HepG2 (cell line): ENCODE measurements around the gene OR2F2. TPM values are rescaled to one million over a fixed set of nuclear protein-coding genes. Genes with fewer than 3 reads are reported as not detected.

Experiments
- ARID4A ChIP-seq: sonication (generic); formaldehyde crosslinking; IDR thresholded peaks from 2 replicates; pipeline ENCODE4 v1.5.0; 2020; ENCODE audit warnings: mild to moderate bottlenecking, missing genetic modification reagents, borderline replicate concordance
- ATF7-NPFF ChIP-seq: sonication (generic); formaldehyde crosslinking; IDR thresholded peaks from 2 replicates; pipeline ENCODE4 v1.8.1; 2023; ENCODE audit warnings: mild to moderate bottlenecking, low read depth, missing genetic modification reagents, moderate library complexity
- DNMT3B ChIP-seq: conservative IDR thresholded peaks from 2 replicates; pipeline ENCODE4 v1.6.1; 2016; ENCODE audit warnings: missing biosample characterization, control low read depth
- FOXK1 ChIP-seq: sonication (generic); formaldehyde crosslinking; IDR thresholded peaks from 2 replicates; pipeline ENCODE4 v1.4.0; 2020; ENCODE audit warnings: low read depth, missing genetic modification reagents, borderline replicate concordance
- HMG20A ChIP-seq: IDR thresholded peaks from 2 replicates; pipeline ENCODE4 v1.6.1; 2016; ENCODE audit warnings: borderline replicate concordance
- MED8 ChIP-seq: sonication (generic); formaldehyde crosslinking; IDR thresholded peaks from 2 replicates; pipeline ENCODE4 v1.8.1; 2023; ENCODE audit warnings: mild to moderate bottlenecking, missing genetic modification reagents; ENCODE audit not compliant: insufficient replicate concordance
- NR2F6 ChIP-seq, 2 experiments: IDR thresholded peaks; 2 replicates each; pipeline ENCODE4 v1.6.1; 2016; ENCODE audit warnings: antibody characterized with exemption in 1 of 2, mild to moderate bottlenecking in 1 of 2
- TEF ChIP-seq: sonication (generic); formaldehyde crosslinking; IDR thresholded peaks from 2 replicates; pipeline ENCODE4 v1.5.0; 2020; ENCODE audit warnings: missing genetic modification reagents
- TOE1 ChIP-seq: sonication (generic); formaldehyde crosslinking; IDR thresholded peaks from 2 replicates; pipeline ENCODE4 v1.4.0; 2020; ENCODE audit warnings: mild to moderate bottlenecking, missing genetic modification reagents
- TSC22D2 ChIP-seq: sonication (generic); formaldehyde crosslinking; IDR thresholded peaks from 2 replicates; pipeline ENCODE4 v1.5.1; 2020; ENCODE audit warnings: missing genetic modification reagents, mild to moderate bottlenecking, borderline replicate concordance
- UBTF ChIP-seq: sonication (generic); formaldehyde crosslinking; IDR thresholded peaks from 2 replicates; pipeline ENCODE4 v1.4.0; 2020; ENCODE audit warnings: mild to moderate bottlenecking, missing genetic modification reagents
- ZNF180 ChIP-seq: sonication (generic); formaldehyde crosslinking; IDR thresholded peaks from 2 replicates; pipeline ENCODE4 v1.4.0; 2020; ENCODE audit warnings: low read depth, missing genetic modification reagents, borderline replicate concordance
- ZNF333 ChIP-seq: sonication (generic); formaldehyde crosslinking; IDR thresholded peaks from 2 replicates; pipeline ENCODE4 v1.4.0; 2020; ENCODE audit warnings: mild to moderate bottlenecking, missing genetic modification reagents, borderline replicate concordance
- ZNF441 ChIP-seq: sonication (generic); formaldehyde crosslinking; IDR thresholded peaks from 2 replicates; pipeline ENCODE4 v1.7.0; 2021; ENCODE audit warnings: missing genetic modification reagents, borderline replicate concordance
- ZSCAN9 ChIP-seq: IDR thresholded peaks from 2 replicates; pipeline ENCODE4 v1.6.1; 2016; ENCODE audit warnings: borderline replicate concordance
- polyA plus RNA-seq, 8 experiments: library from polyadenylated mRNA; depleted of rRNA in 3 of 8; stranded (reverse) in 7 of 8; unstranded in 1 of 8; fragments of >200 nt; fragmentation: Illumina TruSeq in 4 of 8; extraction: Trizol in 4 of 8; gene quantifications; 2 replicates each; pipeline versions ENCODE4 v1.2.1 to v1.2.3, GENCODE V29; 2011 to 2016; ENCODE audit warnings: low read depth in 4 of 8, missing spikeins in 1 of 8, mixed read lengths in 1 of 8; ENCODE audit not compliant: insufficient read depth in 1 of 8
- total RNA-seq, 5 experiments: library from RNA; depleted of rRNA; stranded (reverse); fragments of >200 nt; fragmentation: Illumina TruSeq; extraction: Trizol; gene quantifications; 2 replicates each; pipeline ENCODE4 v1.2.3, GENCODE V29; 2016; ENCODE audit warnings: low read depth in 1 of 5

OR2F2 gene
- total and polyA plus RNA-seq, 2 of the 13 experiments (the other 11 are each of a cell fraction or from before 2014, with no cell fraction given), result 0.13 TPM; not detected in 1

GRCh38 chr7:143901668-143902331, 33.2 kb upstream of the OR2F2 start, which contains the start of gene TCAF1 (continued):
- TF ChIP-seq UBTF (peak; percentile 95), ZNF333 (peak; percentile 57), TSC22D2 (peak; percentile 77), ZSCAN9 (no peak), HMG20A (CRISPR knock-in tag) (no peak; the same call in 1 of the 2 replicates), DNMT3B (CRISPR knock-in tag) (peak; percentile 83), MED8 (peak; percentile 93), TEF (CRISPR knock-in tag) (no peak), TOE1 (CRISPR knock-in tag) (peak; percentile 22; the same call in 1 of the 2 replicates), ARID4A (CRISPR knock-in tag) (peak; percentile 78; the same call in 1 of the 2 replicates), FOXK1 (CRISPR knock-in tag) (peak; percentile 47; the same call in 1 of the 2 replicates), NR2F6 (IDR thresholded peaks at IDR 0.05) (peak; percentile 71), NR2F6 (CRISPR knock-in tag; IDR thresholded peaks at IDR 0.05) (peak; percentile 83), ZNF441 (CRISPR knock-in tag) (peak; percentile 51; the same call in 1 of the 2 replicates), ATF7-NPFF (CRISPR knock-in tag) (peak; percentile 72; the same call in 1 of the 2 replicates), ZNF180 (no peak; the same call in 1 of the 2 replicates)
